A549 (cell line): ENCODE results near the gene BPIFB4. TPM values are rescaled to one million over a fixed set of nuclear protein-coding genes. Genes with fewer than 3 reads are reported as not detected.
"Not testable (repeated sequence)": the region's sequence is repeated elsewhere in the genome, so short reads cannot be mapped to it uniquely, and the experiment has no call there.

Experiments used
- ATAC-seq, 2 experiments: fragments of 200-7000 bp in 1 of 2; fragments of >200 bp in 1 of 2; cut with Nextera tagmentation in 1 of 2; cut with Tn5 transposase in 1 of 2; 3 replicates each; pipeline versions ENCODE4 v1.8.0 to v1.9.1; 2018 to 2020; ENCODE audit warnings: mild to moderate bottlenecking in 1 of 2, moderate library complexity in 1 of 2
- CTCF ChIA-PET: fragments of 300-600 bp; sonication (Branson Sonifier 250); formaldehyde crosslinking; extraction: SDS; loops from one replicate; lab custom pipeline; 2021; ENCODE audit warnings: antibody characterized with exemption, inconsistent platforms; lab: Yijun Ruan, JAX
- POLR2A ChIA-PET: fragments of 350-600 bp; formaldehyde crosslinking; extraction: SDS; loops from one replicate; lab custom pipeline; 2021; ENCODE audit warnings: antibody characterized with exemption, inconsistent platforms; lab: Yijun Ruan, JAX
- DNase-seq, 2 experiments: peaks; one replicate each; pipeline versions ENCODE4 v3.0.0 to v3.0.0-alpha.2; 2011 to 2016; ENCODE audit warnings: low read depth in 1 of 2, low spot score in 1 of 2
- FAIRE-seq: peaks from 2 replicates; lab custom pipeline; 2011; peaks lifted over from hg19 to GRCh38; lab: Jason Lieb, UNC
- H3K27ac ChIP-seq, 2 experiments: fragments of >200 bp; sonication (Bioruptor Twin); formaldehyde crosslinking; 3 replicates each; pipeline ENCODE4 v1.5.1; 2016 to 2017
- H3K4me1 ChIP-seq: fragments of >200 bp; sonication (Bioruptor Twin); formaldehyde crosslinking; 3 replicates; pipeline ENCODE4 v1.6.1; 2016
- H3K4me2 ChIP-seq: fragments of >200 bp; sonication (Bioruptor Twin); formaldehyde crosslinking; 3 replicates; pipeline ENCODE4 v1.6.1; 2016
- H3K4me3 ChIP-seq: fragments of >200 bp; sonication (Bioruptor Twin); formaldehyde crosslinking; 3 replicates; pipeline ENCODE4 v1.5.1; 2016
- H3K9me3 ChIP-seq: fragments of >200 bp; sonication (Bioruptor Twin); formaldehyde crosslinking; 3 replicates; pipeline ENCODE4 v1.6.1; 2016
- ATOH8 ChIP-seq: fragments of 250-450 bp; sonication (Bioruptor Pico); IDR thresholded peaks from 2 replicates; pipeline ENCODE4 v1.5.0; 2020; ENCODE audit warnings: low read depth, mild to moderate bottlenecking, moderate library complexity
- BCL3 ChIP-seq: fragments of >200 bp; sonication (Bioruptor Twin); formaldehyde crosslinking; IDR thresholded peaks from 3 replicates; pipeline ENCODE4 v1.6.1; 2016
- BHLHE40 ChIP-seq: IDR thresholded peaks from 2 replicates; pipeline ENCODE4 v1.6.1; 2012; ENCODE audit warnings: low read depth, low read length, inconsistent platforms
- CBX2 ChIP-seq: fragments of 200-600 bp; sonication (generic); IDR thresholded peaks from 2 replicates; pipeline ENCODE4 v1.6.1; 2016; ENCODE audit warnings: low read depth, mild to moderate bottlenecking, borderline replicate concordance
- CBX8 ChIP-seq: fragments of 200-600 bp; sonication (generic); IDR thresholded peaks from 2 replicates; pipeline ENCODE4 v1.6.1; 2016
- CEBPB ChIP-seq, 2 experiments: fragments of >200 bp in 1 of 2; sonication (Bioruptor Twin) in 1 of 2; formaldehyde crosslinking in 1 of 2; IDR thresholded peaks; 2 replicates each; pipeline ENCODE4 v1.6.1; 2012 to 2016
- CHD4 ChIP-seq: fragments of 200-600 bp; sonication (generic); IDR thresholded peaks from 2 replicates; pipeline ENCODE4 v1.6.1; 2016; ENCODE audit warnings: antibody characterized with exemption, mild to moderate bottlenecking, borderline replicate concordance
- EHF ChIP-seq: fragments of 250-450 bp; sonication (Bioruptor Pico); IDR thresholded peaks from 2 replicates; pipeline ENCODE4 v1.5.0; 2020; ENCODE audit warnings: mild to moderate bottlenecking
- EP300 ChIP-seq, 2 experiments: fragments of >200 bp; sonication (Bioruptor Twin); formaldehyde crosslinking; IDR thresholded peaks; 2 replicates in 1 of 2; 3 replicates in 1 of 2; pipeline ENCODE4 v1.6.1; 2016 to 2017
- FOSB ChIP-seq: fragments of 250-450 bp; sonication (Bioruptor Pico); IDR thresholded peaks from 2 replicates; pipeline ENCODE4 v1.5.0; 2020; ENCODE audit warnings: mild to moderate bottlenecking, moderate library complexity
- FOSL2 ChIP-seq, 2 experiments: fragments of 450-650 bp in 1 of 2; fragments of >200 bp in 1 of 2; sonication (Bioruptor Twin) in 1 of 2; formaldehyde crosslinking; IDR thresholded peaks; 2 replicates each; pipeline versions ENCODE4 v1.5.0 to v1.6.1; 2016 to 2020; ENCODE audit warnings: mild to moderate bottlenecking in 1 of 2, moderate library complexity in 1 of 2
- FOXS1 ChIP-seq: fragments of 250-450 bp; sonication (Bioruptor Pico); IDR thresholded peaks from 2 replicates; pipeline ENCODE4 v1.5.0; 2020; ENCODE audit warnings: mild to moderate bottlenecking, moderate library complexity
- HEYL ChIP-seq: fragments of 250-450 bp; sonication (Bioruptor Pico); IDR thresholded peaks from 2 replicates; pipeline ENCODE4 v1.8.0; 2021; ENCODE audit warnings: mild to moderate bottlenecking, moderate library complexity
- HMGXB4 ChIP-seq: fragments of 250-450 bp; sonication (Bioruptor Pico); IDR thresholded peaks from 2 replicates; pipeline ENCODE4 v1.5.0; 2021; ENCODE audit warnings: mild to moderate bottlenecking, moderate library complexity, borderline replicate concordance
- JUNB ChIP-seq: fragments of >200 bp; sonication (Bioruptor Twin); formaldehyde crosslinking; IDR thresholded peaks from 2 replicates; pipeline ENCODE4 v1.6.1; 2016
- KDM1A ChIP-seq: fragments of 200-600 bp; sonication (generic); IDR thresholded peaks from 2 replicates; pipeline ENCODE4 v1.6.1; 2016; ENCODE audit warnings: low read depth, mild to moderate bottlenecking
- KDM5A ChIP-seq: fragments of 200-600 bp; sonication (generic); IDR thresholded peaks from 2 replicates; pipeline ENCODE4 v1.6.1; 2016; ENCODE audit warnings: antibody characterized with exemption, mild to moderate bottlenecking
- MAX ChIP-seq: IDR thresholded peaks from 2 replicates; pipeline ENCODE4 v1.6.1; 2012
- MAZ ChIP-seq: fragments of 150-350 bp; IDR thresholded peaks from 2 replicates; pipeline ENCODE4 v1.6.1; 2014; ENCODE audit warnings: antibody characterized with exemption, low read depth, low read length, borderline replicate concordance
- NR3C1 ChIP-seq: fragments of >200 bp; sonication (Bioruptor Twin); formaldehyde crosslinking; IDR thresholded peaks from 3 replicates; pipeline ENCODE4 v1.6.1; 2017
- PBX3 ChIP-seq: IDR thresholded peaks from 2 replicates; pipeline ENCODE4 v1.6.1; 2012
- PHF8 ChIP-seq: fragments of 200-600 bp; sonication (generic); IDR thresholded peaks from 2 replicates; pipeline ENCODE4 v1.6.1; 2016; ENCODE audit warnings: low read depth, mild to moderate bottlenecking, antibody characterized with exemption, moderate library complexity, borderline replicate concordance
- POLR2AphosphoS2 ChIP-seq: conservative IDR thresholded peaks from 2 replicates; pipeline ENCODE4 v1.6.1; 2012; ENCODE audit warnings: low read length, improper control_type of control experiment, inconsistent platforms
- RCOR1 ChIP-seq: fragments of 150-350 bp; IDR thresholded peaks from 2 replicates; pipeline ENCODE4 v1.6.1; 2014; ENCODE audit warnings: antibody characterized with exemption, low read length, low read depth
- USF2 ChIP-seq: fragments of 450-650 bp; IDR thresholded peaks from 2 replicates; pipeline ENCODE4 v1.6.1; 2014; ENCODE audit warnings: antibody characterized with exemption
- ZFP36 ChIP-seq: fragments of 450-650 bp; IDR thresholded peaks from 2 replicates; pipeline ENCODE4 v1.6.1; 2014; ENCODE audit warnings: borderline replicate concordance; ENCODE audit not compliant: partially characterized antibody
- ZNF302 ChIP-seq: fragments of 250-450 bp; sonication (Bioruptor Pico); IDR thresholded peaks from 2 replicates; pipeline ENCODE4 v1.9.0; 2021; ENCODE audit warnings: inconsistent platforms, mild to moderate bottlenecking, moderate library complexity
- ZSCAN20 ChIP-seq: fragments of 250-450 bp; sonication (Bioruptor Pico); IDR thresholded peaks from 2 replicates; pipeline ENCODE4 v1.8.0; 2022; ENCODE audit warnings: mild to moderate bottlenecking, moderate library complexity
- WGBS: methylation state at CpG from one replicate; pipeline ENCODE4 v1.1.6; 2017; ENCODE audit errors: missing lambda C conversion rate; 5-methylcytosine and 5-hydroxymethylcytosine counted together
- polyA plus RNA-seq, 4 experiments: library from polyadenylated mRNA; depleted of rRNA in 3 of 4; stranded (reverse); fragments of >200 nt; fragmentation: RNase III in 1 of 4; extraction: RNeasy Plus Mini Kit Qiagen cat#74134 plus additional on column Dnase treatment in 1 of 4; gene quantifications; 2 replicates in 3 of 4; 3 replicates in 1 of 4; pipeline ENCODE4 v1.2.3, GENCODE V29; 2011 to 2017

The BPIFB4 gene
- polyA plus RNA-seq, 2 of the 4 experiments (the other 2 are of a cell fraction): not detected

GRCh38 chr20:33043731-33044181 lies 35.7 kb upstream of the BPIFB4 start:
- no peaks in the 10 kb centered on the region for H3K9me3 ChIP-seq
- CTCF ChIA-PET: interaction anchor here (1.0 to 1.4 kb wide), 2 partner anchors 18 to 142 kb away, joined by 3 to 4 read pairs; no protein-coding TSS in a partner anchor
- 0% methylated on average over 1 of the region's 1 CpG for WGBS
- ATAC-seq (no peak), FAIRE-seq (no peak), DNase-seq (no peak)
- H3K4me1 ChIP-seq: no peaks in the 10 kb centered on the region
- H3K4me3 ChIP-seq: no peak overlapping the region
- POLR2A ChIA-PET: no interaction called here
- TF ChIP-seq RCOR1: no peak
- TF ChIP-seq EP300 (IDR thresholded peaks at IDR 0.05): no peak
- no peak for TF ChIP-seq ATOH8 (CRISPR knock-in tag)
- TF ChIP-seq KDM5A: no peak
- no peak for TF ChIP-seq FOXS1 (CRISPR knock-in tag)
- no peak for TF ChIP-seq FOSL2 (IDR thresholded peaks at IDR 0.05)
- no peak for TF ChIP-seq FOSL2 (CRISPR knock-in tag; IDR thresholded peaks at IDR 0.05)
- no peak for TF ChIP-seq BCL3
- TF ChIP-seq MAZ: no peak
- no peak for TF ChIP-seq ZFP36
- no peak for TF ChIP-seq CBX8
- no peak for TF ChIP-seq POLR2AphosphoS2
- TF ChIP-seq EHF (CRISPR knock-in tag): no peak
- no peak for TF ChIP-seq NR3C1
- no peak for TF ChIP-seq PHF8
- TF ChIP-seq PBX3: no peak
- TF ChIP-seq ZNF302 (CRISPR knock-in tag): no peak
- TF ChIP-seq ZSCAN20 (CRISPR knock-in tag): no peak
- TF ChIP-seq MAX: no peak
- TF ChIP-seq HEYL (CRISPR knock-in tag): no peak
- no peak for TF ChIP-seq CEBPB (IDR thresholded peaks at IDR 0.05)
- no peak overlapping the region for H3K4me2 ChIP-seq
- no peak overlapping the region for H3K27ac ChIP-seq

GRCh38 chr20:33045129-33045721 lies 34.2 kb upstream of the BPIFB4 start:
- H3K4me3 ChIP-seq, CTCF ChIA-PET, H3K27ac ChIP-seq, ATAC-seq, H3K4me1 ChIP-seq, DNase-seq, POLR2A ChIA-PET, H3K4me2 ChIP-seq, H3K9me3 ChIP-seq, FAIRE-seq: not testable (repeated sequence)
- WGBS: 49% methylated on average over 15 of the region's 15 CpGs

GRCh38 chr20:33046412-33046811 lies 33.0 kb upstream of the BPIFB4 start:
- H3K27ac ChIP-seq: no peak overlapping the region
- H3K4me1 ChIP-seq: no peaks in the 10 kb centered on the region
- CTCF ChIA-PET: no interaction called here
- no peak overlapping the region for H3K4me3 ChIP-seq
- whole genome bisulfite sequencing: 25% methylated on average over 3 of the region's 3 CpGs
- ATAC-seq (no peak), FAIRE-seq (no peak), DNase-seq (no peak)
- no peaks in the 10 kb centered on the region for H3K9me3 ChIP-seq
- POLR2A ChIA-PET: no interaction called here
- H3K4me2 ChIP-seq: no peak overlapping the region
- no peak for TF ChIP-seq CBX2
- no peak for TF ChIP-seq CHD4
- no peak for TF ChIP-seq JUNB
- no peak for TF ChIP-seq NR3C1
- no peak for TF ChIP-seq KDM1A
- TF ChIP-seq USF2: no peak
- TF ChIP-seq HMGXB4 (CRISPR knock-in tag): no peak
- no peak for TF ChIP-seq BHLHE40
- no peak for TF ChIP-seq BCL3
- no peak for TF ChIP-seq FOSB (CRISPR knock-in tag)
- TF ChIP-seq FOSL2 (IDR thresholded peaks at IDR 0.05): no peak
- TF ChIP-seq FOSL2 (CRISPR knock-in tag; IDR thresholded peaks at IDR 0.05): no peak
